DOHH2 (cell line): ENCODE data around the gene TRIM32.

Source experiments
- H3F3A ChIP-seq: fragments of 200-600 bp; sonication (generic), shearing (Covaris generic); 2 replicates; pipeline ENCODE4 v1.6.0; 2016; ENCODE audit warnings: antibody characterized with exemption, mild to moderate bottlenecking; ENCODE audit not compliant: control insufficient read depth, insufficient read depth
- H3K27ac ChIP-seq: fragments of 200-600 bp; sonication (generic); 2 replicates; pipeline ENCODE4 v1.5.1; 2014; ENCODE audit warnings: low read depth, mild to moderate bottlenecking, low read length, moderate library complexity
- H3K27me3 ChIP-seq: fragments of 200-600 bp; sonication (generic); 2 replicates; pipeline ENCODE4 v1.6.1; 2014; ENCODE audit warnings: mild to moderate bottlenecking, low read length, mixed read lengths; ENCODE audit not compliant: control insufficient read depth
- H3K36me3 ChIP-seq: fragments of 200-600 bp; sonication (generic); 2 replicates; pipeline ENCODE4 v1.6.1; 2014; ENCODE audit warnings: mild to moderate bottlenecking, low read length, moderate library complexity, mixed read lengths; ENCODE audit not compliant: control insufficient read depth
- H3K4me1 ChIP-seq: fragments of 200-600 bp; sonication (generic); 2 replicates; pipeline ENCODE4 v1.6.1; 2014; ENCODE audit warnings: mild to moderate bottlenecking, low read length, mixed read lengths; ENCODE audit not compliant: control insufficient read depth
- H3K4me2 ChIP-seq: fragments of 200-600 bp; sonication (generic); 2 replicates; pipeline ENCODE4 v1.6.0; 2014; ENCODE audit warnings: mild to moderate bottlenecking, low read length, moderate library complexity
- H3K4me3 ChIP-seq: fragments of 200-600 bp; sonication (generic); 2 replicates; pipeline ENCODE4 v1.5.1; 2014; ENCODE audit warnings: mild to moderate bottlenecking, low read length, mixed read lengths
- H3K79me2 ChIP-seq: fragments of 200-600 bp; sonication (generic); 2 replicates; pipeline ENCODE4 v1.6.1; 2014; ENCODE audit warnings: mild to moderate bottlenecking, low read length, mixed read lengths; ENCODE audit not compliant: control insufficient read depth
- H3K9me2 ChIP-seq: fragments of 200-600 bp; sonication (generic); replicated peaks from 2 replicates; pipeline ENCODE4 v1.6.1; 2014; ENCODE audit warnings: mild to moderate bottlenecking, low read length, mixed read lengths; ENCODE audit not compliant: control insufficient read depth
- H3K9me3 ChIP-seq: fragments of 200-600 bp; sonication (generic); 2 replicates; pipeline ENCODE4 v1.6.1; 2014; ENCODE audit warnings: antibody characterized with exemption, low read length, mixed read lengths; ENCODE audit not compliant: control insufficient read depth, insufficient read depth
- H4K20me1 ChIP-seq: fragments of 200-600 bp; sonication (generic); 2 replicates; pipeline ENCODE4 v1.6.0; 2014; ENCODE audit warnings: low read depth, mild to moderate bottlenecking, antibody characterized with exemption, low read length, moderate library complexity; ENCODE audit not compliant: control insufficient read depth, insufficient read depth
- EZH2phosphoT487 ChIP-seq: fragments of 200-600 bp; sonication (generic); IDR thresholded peaks from 2 replicates; pipeline ENCODE4 v1.6.1; 2017; ENCODE audit warnings: borderline replicate concordance, mild to moderate bottlenecking, antibody characterized with exemption, low read length, moderate library complexity, mixed read lengths
- TF ChIP-seq, protein P1 (sequence below): fragments of 200-600 bp; sonication (generic); IDR thresholded peaks from one replicate; pipeline ENCODE4 v1.5.1; 2014; ENCODE audit warnings: antibody characterized with exemption, mild to moderate bottlenecking, low read depth, low read length; ENCODE audit not compliant: poor library complexity, severe bottlenecking

Gene TRIM32, protein sequence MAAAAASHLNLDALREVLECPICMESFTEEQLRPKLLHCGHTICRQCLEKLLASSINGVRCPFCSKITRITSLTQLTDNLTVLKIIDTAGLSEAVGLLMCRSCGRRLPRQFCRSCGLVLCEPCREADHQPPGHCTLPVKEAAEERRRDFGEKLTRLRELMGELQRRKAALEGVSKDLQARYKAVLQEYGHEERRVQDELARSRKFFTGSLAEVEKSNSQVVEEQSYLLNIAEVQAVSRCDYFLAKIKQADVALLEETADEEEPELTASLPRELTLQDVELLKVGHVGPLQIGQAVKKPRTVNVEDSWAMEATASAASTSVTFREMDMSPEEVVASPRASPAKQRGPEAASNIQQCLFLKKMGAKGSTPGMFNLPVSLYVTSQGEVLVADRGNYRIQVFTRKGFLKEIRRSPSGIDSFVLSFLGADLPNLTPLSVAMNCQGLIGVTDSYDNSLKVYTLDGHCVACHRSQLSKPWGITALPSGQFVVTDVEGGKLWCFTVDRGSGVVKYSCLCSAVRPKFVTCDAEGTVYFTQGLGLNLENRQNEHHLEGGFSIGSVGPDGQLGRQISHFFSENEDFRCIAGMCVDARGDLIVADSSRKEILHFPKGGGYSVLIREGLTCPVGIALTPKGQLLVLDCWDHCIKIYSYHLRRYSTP

GRCh38 chr9:116687074-116687753 lies at the start of gene TRIM32:
TRIM32 (plus strand) TSS chr9:116687305; CDS start chr9:116697743, 10,438 bp downstream.
- peaks cover 37% of the 10 kb centered on the region for H3K4me1 ChIP-seq
- TF ChIP-seq EZH2phosphoT487 = no peak
- TF ChIP-seq, protein P1, sequence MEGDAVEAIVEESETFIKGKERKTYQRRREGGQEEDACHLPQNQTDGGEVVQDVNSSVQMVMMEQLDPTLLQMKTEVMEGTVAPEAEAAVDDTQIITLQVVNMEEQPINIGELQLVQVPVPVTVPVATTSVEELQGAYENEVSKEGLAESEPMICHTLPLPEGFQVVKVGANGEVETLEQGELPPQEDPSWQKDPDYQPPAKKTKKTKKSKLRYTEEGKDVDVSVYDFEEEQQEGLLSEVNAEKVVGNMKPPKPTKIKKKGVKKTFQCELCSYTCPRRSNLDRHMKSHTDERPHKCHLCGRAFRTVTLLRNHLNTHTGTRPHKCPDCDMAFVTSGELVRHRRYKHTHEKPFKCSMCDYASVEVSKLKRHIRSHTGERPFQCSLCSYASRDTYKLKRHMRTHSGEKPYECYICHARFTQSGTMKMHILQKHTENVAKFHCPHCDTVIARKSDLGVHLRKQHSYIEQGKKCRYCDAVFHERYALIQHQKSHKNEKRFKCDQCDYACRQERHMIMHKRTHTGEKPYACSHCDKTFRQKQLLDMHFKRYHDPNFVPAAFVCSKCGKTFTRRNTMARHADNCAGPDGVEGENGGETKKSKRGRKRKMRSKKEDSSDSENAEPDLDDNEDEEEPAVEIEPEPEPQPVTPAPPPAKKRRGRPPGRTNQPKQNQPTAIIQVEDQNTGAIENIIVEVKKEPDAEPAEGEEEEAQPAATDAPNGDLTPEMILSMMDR = no peak
- no peaks in the 10 kb centered on the region for H3K9me2 ChIP-seq
- no peaks in the 10 kb centered on the region for H3K27me3 ChIP-seq
- peaks cover 2% of the 10 kb centered on the region; the same call in 1 of the 2 replicates for H3K36me3 ChIP-seq
- peaks cover 41% of the 10 kb centered on the region for H3K79me2 ChIP-seq
- H3K27ac ChIP-seq = no peak within 1 kb of the TSS
- H3K4me3 ChIP-seq = peak within 1 kb of the TSS; percentile 91
- 0 out of 2 replicates have a peak, but pooled peaks cover 3% of the 10 kb centered on the region for H3F3A ChIP-seq
- H3K9me3 ChIP-seq = peaks cover 8% of the 10 kb centered on the region
- peak within 1 kb of the TSS; percentile 99 for H3K4me2 ChIP-seq
- peaks cover 4% of the 10 kb centered on the region; the same call in 1 of the 2 replicates for H4K20me1 ChIP-seq

DNA sequence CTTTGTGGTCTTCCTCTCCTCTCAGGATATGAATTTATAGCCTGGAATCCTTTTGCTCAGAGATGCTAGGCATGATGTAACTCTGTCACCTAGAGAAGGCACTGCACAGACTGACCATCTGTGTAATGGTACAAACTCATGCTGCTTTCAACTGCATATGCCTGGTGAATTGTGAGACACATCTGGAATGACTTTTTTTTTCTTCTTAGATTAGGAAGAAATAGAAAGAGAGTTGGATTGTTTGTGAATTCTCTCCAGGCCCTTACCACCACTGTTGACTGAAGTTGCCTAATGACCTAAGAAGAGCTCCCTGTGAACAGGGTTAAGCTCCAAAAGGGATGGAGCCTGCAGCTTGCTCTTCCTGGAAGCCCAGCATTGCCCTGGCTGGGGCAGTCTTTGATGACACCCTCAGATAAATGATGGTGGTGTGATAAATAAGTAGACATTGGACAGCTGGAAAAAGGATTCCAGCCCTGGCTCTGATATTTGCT lies 47.8 kb upstream of the TRIM32 start:
- Histone ChIP-seq H3K9me3 (no peaks in the 10 kb centered on the region), H3K4me3 (no peak overlapping the region), H3K27me3 (no peaks in the 10 kb centered on the region), H3K4me2 (no peak overlapping the region), H3K9me2 (no peaks in the 10 kb centered on the region), H3K27ac (no peak overlapping the region), H3F3A (no peaks in the 10 kb centered on the region), H3K36me3 (no peaks in the 10 kb centered on the region), H4K20me1 (no peaks in the 10 kb centered on the region), H3K79me2 (no peaks in the 10 kb centered on the region), H3K4me1 (no peaks in the 10 kb centered on the region)
- TF ChIP-seq, protein P1 = no peak
- no peak for TF ChIP-seq EZH2phosphoT487

- Histone ChIP-seq H3K4me3 (no peak overlapping the region), H3K27me3 (no peaks in the 10 kb centered on the region), H3K36me3 (no peaks in the 10 kb centered on the region), H3F3A (no peaks in the 10 kb centered on the region), H3K9me2 (no peaks in the 10 kb centered on the region), H3K9me3 (no peaks in the 10 kb centered on the region), H4K20me1 (no peaks in the 10 kb centered on the region), H3K79me2 (no peaks in the 10 kb centered on the region), H3K27ac (no peak overlapping the region), H3K4me2 (no peak overlapping the region), H3K4me1 (no peaks in the 10 kb centered on the region)
- TF ChIP-seq, protein P1 = no peak
- TF ChIP-seq EZH2phosphoT487 = no peak
Measured at GRCh38 chr9:116641292-116642059, 45.6 kb upstream of the TRIM32 start.
